Mucosa of rectum (tissue), 2 donors: Measurements from ENCODE around the gene FANCI.

ENCODE experiments used
- H3K27ac ChIP-seq, 2 donors: one replicate each; pipeline ENCODE4 v1.7.0; 2013; ENCODE audit warnings: inconsistent platforms in 2 of 2, low read depth in 2 of 2, low read length in 2 of 2
- H3K27me3 ChIP-seq, 2 donors: one replicate each; pipeline ENCODE4 v1.7.0; 2013; ENCODE audit warnings: low read length in 2 of 2; ENCODE audit not compliant: control insufficient read depth in 2 of 2, insufficient read depth in 2 of 2
- H3K36me3 ChIP-seq, 2 donors: one replicate each; pipeline ENCODE4 v1.7.0; 2013; ENCODE audit warnings: low read length in 2 of 2; ENCODE audit not compliant: control insufficient read depth in 2 of 2, insufficient read depth in 2 of 2
- H3K4me1 ChIP-seq, 2 donors: one replicate each; pipeline ENCODE4 v1.7.0; 2013; ENCODE audit warnings: low read length in 2 of 2, mild to moderate bottlenecking in 1 of 2; ENCODE audit not compliant: control insufficient read depth in 2 of 2, insufficient read depth in 2 of 2
- H3K4me3 ChIP-seq, 2 donors: one replicate each; pipeline ENCODE4 v1.7.0; 2013; ENCODE audit warnings: low read length in 2 of 2
- H3K9ac ChIP-seq, 2 donors: one replicate each; pipeline ENCODE4 v1.7.0; 2013; ENCODE audit warnings: low read length in 2 of 2, low read depth in 1 of 2, mild to moderate bottlenecking in 1 of 2
- H3K9me3 ChIP-seq, 2 donors: one replicate each; pipeline ENCODE4 v1.7.0; 2013; ENCODE audit warnings: low read length in 2 of 2; ENCODE audit not compliant: control insufficient read depth in 2 of 2
- donor health status: healthy.
- donor health status: Normal muscosa, but diverticular disease.

Gene FANCI

GRCh38 chr15:89243691-89244573 lies at the start of gene FANCI:
TSS of gene FANCI (plus strand) at chr15:89243979. CDS start at chr15:89247648, 3,669 bp downstream.
- H3K4me3 ChIP-seq: peak within 1 kb of the TSS; percentile 98
- peak within 1 kb of the TSS; percentile 87 to 88 for H3K9ac ChIP-seq
- no peaks in the 10 kb centered on the region for H3K36me3 ChIP-seq
- H3K27ac ChIP-seq: peak within 1 kb of the TSS; percentile 0 to 23
- peaks cover 7 to 11% of the 10 kb centered on the region in 2 donors for H3K4me1 ChIP-seq
- H3K9me3 ChIP-seq: no peaks in the 10 kb centered on the region
- H3K27me3 ChIP-seq: no peaks in the 10 kb centered on the region

- H3K4me1 ChIP-seq: peaks cover 6 to 9% of the 10 kb centered on the region in 2 donors
- H3K9me3 ChIP-seq: no peaks in the 10 kb centered on the region
- no peak overlapping the region for H3K27ac ChIP-seq
- H3K36me3 ChIP-seq: peaks cover 44 to 51% of the 10 kb centered on the region in 2 donors
- no peak overlapping the region for H3K9ac ChIP-seq
- no peak overlapping the region for H3K4me3 ChIP-seq
- H3K27me3 ChIP-seq: no peaks in the 10 kb centered on the region
Observed at GRCh38 chr15:89194608-89195007, 49.2 kb upstream of the FANCI start.

- H3K27ac ChIP-seq: no peak overlapping the region
- H3K36me3 ChIP-seq: peaks cover 35 to 42% of the 10 kb centered on the region in 2 donors
- peaks cover 6 to 9% of the 10 kb centered on the region in 2 donors for H3K4me1 ChIP-seq
Observed at GRCh38 chr15:89195836-89196235, 47.9 kb upstream of the FANCI start.

GRCh38 chr15:89196241-89196640 lies 47.5 kb upstream of the FANCI start:
- H3K36me3 ChIP-seq: peaks cover 32 to 38% of the 10 kb centered on the region in 2 donors
- H3K4me3 ChIP-seq: no peak overlapping the region
- no peaks in the 10 kb centered on the region for H3K27me3 ChIP-seq
- H3K4me1 ChIP-seq: peaks cover 6 to 9% of the 10 kb centered on the region in 2 donors
- H3K27ac ChIP-seq: no peak overlapping the region
- no peaks in the 10 kb centered on the region for H3K9me3 ChIP-seq
- no peak overlapping the region for H3K9ac ChIP-seq

More at GRCh38 chr15:89195836-89196235, 47.9 kb upstream of the FANCI start:
- Histone ChIP-seq H3K27me3 (no peaks in the 10 kb centered on the region), H3K4me3 (no peak overlapping the region), H3K9me3 (no peaks in the 10 kb centered on the region), H3K9ac (no peak overlapping the region)

- peaks cover 29 to 34% of the 10 kb centered on the region in 2 donors for H3K36me3 ChIP-seq
- no peaks in the 10 kb centered on the region for H3K9me3 ChIP-seq
- H3K4me1 ChIP-seq: peaks cover 6 to 9% of the 10 kb centered on the region in 2 donors
- no peak overlapping the region for H3K4me3 ChIP-seq
- no peak overlapping the region for H3K9ac ChIP-seq
- peak overlapping the region; percentile 26 to 43 for H3K27ac ChIP-seq
- no peaks in the 10 kb centered on the region for H3K27me3 ChIP-seq
Observed at GRCh38 chr15:89196994-89197393, 46.8 kb upstream of the FANCI start.

- H3K9ac ChIP-seq: no peak overlapping the region
- H3K4me3 ChIP-seq: no peak overlapping the region
- H3K9me3 ChIP-seq: no peaks in the 10 kb centered on the region
- no peaks in the 10 kb centered on the region for H3K27me3 ChIP-seq
- H3K27ac ChIP-seq: peak overlapping the region; percentile 26 to 43
- H3K36me3 ChIP-seq: peaks cover 26 to 31% of the 10 kb centered on the region in 2 donors
- peaks cover 6 to 9% of the 10 kb centered on the region in 2 donors for H3K4me1 ChIP-seq
Observed at GRCh38 chr15:89197503-89197971, 46.2 kb upstream of the FANCI start.

GRCh38 chr15:89198196-89198595 lies 45.6 kb upstream of the FANCI start:
- H3K9me3 ChIP-seq: no peaks in the 10 kb centered on the region
- H3K4me1 ChIP-seq: peaks cover 6 to 9% of the 10 kb centered on the region in 2 donors
- H3K27ac ChIP-seq: no peak overlapping the region
- no peak overlapping the region for H3K4me3 ChIP-seq
- H3K36me3 ChIP-seq: peaks cover 19 to 24% of the 10 kb centered on the region in 2 donors
- H3K9ac ChIP-seq: no peak overlapping the region
- no peaks in the 10 kb centered on the region for H3K27me3 ChIP-seq

- Histone ChIP-seq H3K9me3 (no peaks in the 10 kb centered on the region), H3K27ac (no peak overlapping the region), H3K4me3 (no peak overlapping the region), H3K4me1 (peaks cover 6 to 9% of the 10 kb centered on the region in 2 donors), H3K9ac (no peak overlapping the region), H3K36me3 (peaks cover 16 to 20% of the 10 kb centered on the region in 2 donors), H3K27me3 (no peaks in the 10 kb centered on the region)
Observed at GRCh38 chr15:89198934-89199333, 44.8 kb upstream of the FANCI start.

GRCh38 chr15:89199746-89200145 lies 44.0 kb upstream of the FANCI start:
- no peak overlapping the region for H3K27ac ChIP-seq
- peaks cover 13 to 18% of the 10 kb centered on the region in 2 donors for H3K36me3 ChIP-seq
- H3K9ac ChIP-seq: no peak overlapping the region
- no peaks in the 10 kb centered on the region for H3K9me3 ChIP-seq
- H3K27me3 ChIP-seq: no peaks in the 10 kb centered on the region
- no peak overlapping the region for H3K4me3 ChIP-seq
- H3K4me1 ChIP-seq: peaks cover 6 to 9% of the 10 kb centered on the region in 2 donors

GRCh38 chr15:89200182-89200581 lies 43.6 kb upstream of the FANCI start:
- Histone ChIP-seq H3K4me3 (no peak overlapping the region), H3K4me1 (peaks cover 6 to 9% of the 10 kb centered on the region in 2 donors), H3K9ac (no peak overlapping the region), H3K9me3 (no peaks in the 10 kb centered on the region), H3K27ac (no peak overlapping the region), H3K27me3 (no peaks in the 10 kb centered on the region), H3K36me3 (peaks cover 9 to 14% of the 10 kb centered on the region in 2 donors)
